ENCODE results near the gene TMEM123. TPM values are rescaled to one million over a fixed set of nuclear protein-coding genes. Genes with fewer than 3 reads are reported as not detected.

Gene TMEM123
- polyA plus RNA-seq, 1 experiment, result 434 TPM

- CTCF ChIA-PET, result interaction anchor here (0.5 to 1.1 kb wide), 3 partner anchors 26 to 537 kb away, joined by 3 read pairs; partner anchors contain the start of gene CEP126
- Histone ChIP-seq H3K27ac (ENCODE audit: low read depth, low read length) (peak overlapping the region; percentile 48), H3K4me3 (ENCODE audit: low read depth, low read length) (peak overlapping the region; percentile 89), H3K27me3 (ENCODE audit: control insufficient read depth, insufficient read depth, low read length) (no peaks in the 10 kb centered on the region), H3K9me3 (ENCODE audit: control insufficient read depth, insufficient read depth, low read length) (no peaks in the 10 kb centered on the region; the same call in 1 of the 2 replicates)
- POLR2A ChIA-PET, result interaction anchor here (0.6 to 0.9 kb wide), 2 partner anchors 45 to 51 kb away, joined by 3 to 10 read pairs; no protein-coding TSS in a partner anchor
- 0 out of 2 replicates have a peak, but pooled peaks have one; percentile 7 for TF ChIP-seq CTCF (IDR thresholded peaks at IDR 0.05; ENCODE audit: low read depth, low read length)
- DNase-seq (ENCODE audit: low read depth, low spot score), result no peak
Observed at GRCh38 chr11:102451681-102452460, 694 bp downstream of the TMEM123 start.

DNA sequence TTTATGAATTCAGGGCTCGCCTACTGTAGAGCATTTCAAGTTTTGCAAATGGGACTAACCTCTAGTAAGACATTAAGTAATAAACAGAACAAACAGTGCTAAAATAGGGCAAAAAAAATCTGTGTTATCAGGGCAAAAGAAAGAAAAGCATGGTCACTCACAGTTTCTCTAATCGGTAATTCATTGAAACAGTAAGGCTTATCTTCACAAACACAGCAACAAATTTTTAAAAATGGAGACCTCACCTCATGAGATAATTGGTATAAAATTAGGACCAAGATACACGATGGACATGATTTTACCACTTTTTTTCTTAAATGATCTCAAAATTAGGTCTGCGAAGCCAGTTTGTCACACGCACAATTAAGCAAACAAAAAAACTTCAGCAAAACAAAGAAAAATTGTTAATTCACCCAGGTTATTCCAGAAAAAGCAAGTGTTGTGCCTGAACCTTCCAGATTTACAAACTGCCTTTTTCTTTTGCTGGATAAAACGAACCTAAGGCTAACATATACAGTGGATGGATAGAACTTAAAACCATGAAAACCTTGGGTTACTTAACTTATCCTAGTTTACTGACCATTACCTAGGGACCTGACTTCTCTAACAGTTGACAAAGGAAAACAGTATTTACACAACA is 1.4 kb downstream of the TMEM123 start:
- no peak for TF ChIP-seq CTCF (IDR thresholded peaks at IDR 0.05; ENCODE audit: low read depth, low read length)
- Histone ChIP-seq H3K9me3 (ENCODE audit: control insufficient read depth, insufficient read depth, low read length) (no peaks in the 10 kb centered on the region; the same call in 1 of the 2 replicates), H3K4me3 (ENCODE audit: low read depth, low read length) (peak overlapping the region; percentile 89), H3K27ac (ENCODE audit: low read depth, low read length) (no peak overlapping the region), H3K27me3 (ENCODE audit: control insufficient read depth, insufficient read depth, low read length) (no peaks in the 10 kb centered on the region)
- ChIA-PET CTCF (interaction anchor here (0.7 to 1.1 kb wide), 3 partner anchors 27 to 537 kb away, joined by 3 read pairs; partner anchors contain the start of gene CEP126), POLR2A (interaction anchor here (0.9 kb wide), 1 partner anchor 44 kb away, joined by 10 read pairs; no protein-coding TSS in a partner anchor)
- no peak for DNase-seq (ENCODE audit: low read depth, low spot score)

DNA sequence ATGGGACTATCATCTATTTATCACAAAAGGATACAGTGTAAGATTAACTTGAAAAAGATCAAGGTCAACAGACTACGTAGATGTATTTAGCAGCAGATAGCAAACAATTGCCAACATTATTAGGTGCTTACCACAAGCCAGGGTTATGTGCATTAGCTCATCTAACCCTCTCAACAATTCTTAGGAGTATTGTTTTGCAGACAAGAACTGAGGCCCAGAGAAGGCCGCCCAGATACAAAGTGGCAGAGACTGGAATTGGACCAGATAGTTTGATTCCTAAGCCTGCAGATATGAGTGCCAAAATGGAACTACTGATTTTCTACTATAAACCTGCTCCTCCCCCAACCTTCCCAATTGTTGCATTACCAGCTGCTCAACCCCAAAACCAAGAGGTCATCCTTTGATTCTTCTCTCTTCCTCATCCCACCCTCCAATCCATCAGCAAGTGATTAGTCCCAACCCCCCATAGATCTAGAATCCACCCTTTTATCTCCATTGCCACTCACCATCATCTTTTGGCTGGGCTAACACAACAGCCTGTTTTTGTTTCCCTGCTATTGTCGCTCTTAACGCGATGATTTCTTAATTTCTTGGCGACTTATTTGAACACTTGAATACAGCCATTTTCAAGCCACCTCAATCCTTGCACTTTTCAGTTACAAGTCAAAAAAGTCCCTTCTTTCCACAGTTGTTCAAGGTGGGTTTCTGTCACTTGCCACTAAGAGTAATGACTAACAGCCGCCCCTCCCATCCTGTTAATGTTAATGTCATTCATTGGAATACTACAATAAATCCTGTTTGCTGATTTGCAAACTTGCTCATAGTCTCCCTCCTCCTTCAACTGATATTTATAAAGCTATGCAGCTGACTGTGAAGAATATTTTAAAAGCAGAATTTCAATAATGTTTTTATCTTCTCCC is 2.7 kb downstream of the TMEM123 start:
- ChIA-PET CTCF (interaction anchor here (0.8 to 1.0 kb wide), 3 partner anchors 28 to 217 kb away, joined by 3 to 4 read pairs (median 3); no protein-coding TSS in a partner anchor), POLR2A (no interaction called here)
- no peaks in the 10 kb centered on the region for H3K27me3 ChIP-seq (ENCODE audit: control insufficient read depth, insufficient read depth, low read length)
- H3K9me3 ChIP-seq (ENCODE audit: control insufficient read depth, insufficient read depth, low read length), result no peaks in the 10 kb centered on the region; the same call in 1 of the 2 replicates
- no peak overlapping the region for H3K4me3 ChIP-seq (ENCODE audit: low read depth, low read length)
- no peak for TF ChIP-seq CTCF (IDR thresholded peaks at IDR 0.05; ENCODE audit: low read depth, low read length)
- no peak overlapping the region for H3K27ac ChIP-seq (ENCODE audit: low read depth, low read length)
- no peak for DNase-seq (ENCODE audit: low read depth, low spot score)

GRCh38 chr11:102448869-102449224 is 3.7 kb downstream of the TMEM123 start:
- ChIA-PET POLR2A (no interaction called here), CTCF (interaction anchor here (0.6 to 0.9 kb wide), 2 partner anchors 58 to 241 kb away, joined by 3 read pairs; no protein-coding TSS in a partner anchor)
- no peak overlapping the region for H3K4me3 ChIP-seq (ENCODE audit: low read depth, low read length)
- no peaks in the 10 kb centered on the region; the same call in 1 of the 2 replicates for H3K9me3 ChIP-seq (ENCODE audit: control insufficient read depth, insufficient read depth, low read length)
- H3K27me3 ChIP-seq (ENCODE audit: control insufficient read depth, insufficient read depth, low read length), result no peaks in the 10 kb centered on the region
- no peak for TF ChIP-seq CTCF (IDR thresholded peaks at IDR 0.05; ENCODE audit: low read depth, low read length)
- DNase-seq (ENCODE audit: low read depth, low spot score), result no peak
- no peak overlapping the region for H3K27ac ChIP-seq (ENCODE audit: low read depth, low read length)
